Measurements from ENCODE around the gene PIGO. TPM values are rescaled to one million over a fixed set of nuclear protein-coding genes. Genes with fewer than 3 reads are reported as not detected.

The PIGO gene
- total and polyA plus RNA-seq, 2 of the 4 experiments (the other 2 are of a cell fraction): 9.3 to 18.2 TPM

GRCh38 chr9:35114113-35114839 is 17.9 kb upstream of the PIGO start:
- Histone ChIP-seq H2AK5ac (ENCODE audit: low read depth, low read length) (peak overlapping the region; percentile 90), H3K4ac (ENCODE audit: low read depth, low read length) (peak overlapping the region; percentile 86), H3K4me3 (ENCODE audit: insufficient read depth, low read depth, low read length) (peak overlapping the region; percentile 88), H4K20me1 (ENCODE audit: insufficient read depth, low read length) (peaks cover 17% of the 10 kb centered on the region; the same call in 1 of the 2 replicates), H3K36me3 (ENCODE audit: control insufficient read depth, insufficient read depth, low read length) (no peaks in the 10 kb centered on the region), H3K4me1 (ENCODE audit: control insufficient read depth, insufficient read depth, low read length) (peaks cover 23% of the 10 kb centered on the region), H2BK15ac (ENCODE audit: low read depth, low read length) (peak overlapping the region; percentile 92; the same call in 2 of the 3 replicates), H2BK20ac (ENCODE audit: low read depth, low read length) (peak overlapping the region; percentile 27; the same call in 1 of the 2 replicates), H3K9me3 (ENCODE audit: control insufficient read depth, insufficient read depth, low read length) (no peaks in the 10 kb centered on the region), H3K27me3 (ENCODE audit: control insufficient read depth, insufficient read depth, low read length) (no peaks in the 10 kb centered on the region), H3K79me1 (ENCODE audit: low read depth in 1 of 2, low read length in 2 of 2) (peaks cover 24 to 50% of the 10 kb centered on the region in 2 experiments; a peak in 3 of 4 replicates), H2BK5ac (ENCODE audit: low read depth, low read length, poor library complexity, severe bottlenecking) (peak overlapping the region; percentile 87), H2BK120ac (ENCODE audit: low read depth, low read length) (peak overlapping the region; percentile 83; the same call in 1 of the 2 replicates), H4K91ac (ENCODE audit: insufficient read depth, low read depth, low read length) (peak overlapping the region; percentile 94), H3K56ac (ENCODE audit: extremely low read depth, insufficient read depth, low read length) (peak overlapping the region; percentile 84), H3K9ac (ENCODE audit: low read depth, low read length) (peak overlapping the region; percentile 80), H3K14ac (replicated peaks; ENCODE audit: low read depth, low read length) (peak overlapping the region; percentile 59), H3K18ac (ENCODE audit: low read depth, low read length) (peak overlapping the region; percentile 18), H4K5ac (ENCODE audit: low read depth, low read length) (peak overlapping the region; percentile 76), H2AFZ (replicated peaks; ENCODE audit: low read length, poor library complexity) (peak overlapping the region; percentile 91), H3K4me2 (ENCODE audit: low read depth, low read length) (peak overlapping the region; percentile 98), H4K8ac (ENCODE audit: low read depth in 2 of 2, low read length in 2 of 2) (peak overlapping the region; percentile 76 to 77), H2AK9ac (replicated peaks; ENCODE audit: low read depth, low read length, poor library complexity) (peak overlapping the region; percentile 99), H3K27ac (ENCODE audit: insufficient read depth, low read length) (peak overlapping the region; percentile 85), H3K9me1 (ENCODE audit: insufficient read depth, low read length) (peaks cover 13% of the 10 kb centered on the region), H3K23ac (ENCODE audit: low read depth, low read length) (peak overlapping the region; percentile 73)
- POLR2A ChIA-PET (ENCODE audit: unreplicated experiment): interaction anchor here (0.6 to 0.9 kb wide), 3 partner anchors 12 to 252 kb away, joined by 3 to 6 read pairs (median 4); partner anchors contain the start of gene STOML2
- intact Hi-C loops (cut with micrococcal nuclease): no loop called here
- ATAC-seq (ENCODE audit: low read depth) (peak; percentile 33), DNase-seq (peak; percentile 94)
- CTCF ChIA-PET: interaction anchor here (0.6 to 0.8 kb wide), 2 partner anchors 10 to 146 kb away, joined by 3 to 4 read pairs; no protein-coding TSS in a partner anchor
- dilution Hi-C loops (cut with HindIII; ENCODE audit: low sequenced_read_pairs, unreplicated experiment): no loop called here
- TF ChIP-seq CEBPB (IDR thresholded peaks at IDR 0.05; ENCODE audit: low read depth, low read length) (no peak), CTCF (conservative IDR thresholded peaks at IDR 0.05; ENCODE audit: low read depth, low read length) (no peak), RCOR1 (IDR thresholded peaks at IDR 0.05; ENCODE audit: insufficient replicate concordance, low read length) (no peak), POLR2A (IDR thresholded peaks at IDR 0.05; ENCODE audit: low read depth, low read length) (peak; percentile 33), MAZ (IDR thresholded peaks at IDR 0.05; ENCODE audit: borderline replicate concordance, low read depth, low read length) (peak; percentile 45; the same call in 1 of the 2 replicates), FOS (IDR thresholded peaks at IDR 0.05; ENCODE audit: low read depth, low read length) (no peak), CHD1 (IDR thresholded peaks at IDR 0.05; ENCODE audit: low read depth, low read length) (no peak), BHLHE40 (IDR thresholded peaks at IDR 0.05; ENCODE audit: low read depth, low read length) (no peak)
- WGBS, 2 experiments (ENCODE audit: extremely low coverage in 2 of 2, insufficient read length in 1 of 2): no CpG with 5 or more reads among the region's 5 CpGs
- BruUV-seq (replicated peaks): no TSS peak
- in situ Hi-C loops (cut with MboI; ENCODE audit: low sequenced_read_pairs): no loop called here
